Thyroid gland (tissue), 4 donors: ENCODE results near the gene DNAH9. TPM values are rescaled to one million over a fixed set of nuclear protein-coding genes. Genes with fewer than 3 reads are reported as not detected.

Source experiments
- DNase-seq, 2 donors: peaks; one replicate each; pipeline ENCODE4 v3.0.0-alpha.2; 2019
- H3K27ac ChIP-seq, 3 donors: fragments of 200-600 bp; sonication (generic); 1 replicate in 2 of 3; 2 replicates in 1 of 3; pipeline ENCODE4 v1.5.1; 2016 to 2019; ENCODE audit warnings: mild to moderate bottlenecking in 1 of 3, moderate library complexity in 1 of 3
- H3K27me3 ChIP-seq: fragments of 200-600 bp; sonication (generic); one replicate; pipeline ENCODE4 v1.5.1; 2019
- H3K36me3 ChIP-seq, 2 donors: fragments of 200-600 bp; sonication (generic); one replicate each; pipeline ENCODE4 v1.5.1; 2016 to 2019
- H3K4me1 ChIP-seq, 2 donors: fragments of 200-600 bp; sonication (generic); one replicate each; pipeline ENCODE4 v1.5.1; 2017 to 2019
- H3K4me3 ChIP-seq, 3 donors: fragments of 200-600 bp; sonication (generic); replicated peaks in 1 of 3; 1 replicate in 2 of 3; 2 replicates in 1 of 3; pipeline ENCODE4 v1.5.1; 2016; ENCODE audit warnings: mild to moderate bottlenecking in 1 of 3
- H3K9me3 ChIP-seq: fragments of 200-600 bp; sonication (generic); one replicate; pipeline ENCODE4 v1.5.1; 2017
- CTCF ChIP-seq, 6 experiments: fragments of 200-600 bp in 3 of 6; fragments of 450-650 bp in 3 of 6; sonication (generic) in 3 of 6; IDR thresholded peaks; one replicate each; pipeline ENCODE4 v1.5.1; 2016 to 2019; ENCODE audit warnings: antibody characterized with exemption in 6 of 6, mild to moderate bottlenecking in 2 of 6, inconsistent platforms in 1 of 6, moderate library complexity in 1 of 6
- POLR2A ChIP-seq, 2 donors: fragments of 450-650 bp; IDR thresholded peaks; one replicate each; pipeline ENCODE4 v1.6.1; 2017; ENCODE audit warnings: antibody characterized with exemption in 2 of 2, mild to moderate bottlenecking in 2 of 2, moderate library complexity in 1 of 2
- WGBS, 2 donors: methylation state at CpG; one replicate each; pipeline ENCODE4 v1.1.5; 2017; 5-methylcytosine and 5-hydroxymethylcytosine counted together
- intact Hi-C: fragments of 100-400 bp; cut with DNase I; formaldehyde crosslinking; loops from one replicate; pipeline ENCODE4 v1.15.1; 2023
- total RNA-seq, 4 donors: library from RNA; depleted of rRNA; stranded (reverse); fragments of >200 nt; gene quantifications; one replicate each; pipeline ENCODE4 v1.2.3, GENCODE V29; 2016

DNAH9 gene
- total RNA-seq, 4 donors from 2014 or later = under 0.01 to 4.3 (median 2.3) TPM

DNA sequence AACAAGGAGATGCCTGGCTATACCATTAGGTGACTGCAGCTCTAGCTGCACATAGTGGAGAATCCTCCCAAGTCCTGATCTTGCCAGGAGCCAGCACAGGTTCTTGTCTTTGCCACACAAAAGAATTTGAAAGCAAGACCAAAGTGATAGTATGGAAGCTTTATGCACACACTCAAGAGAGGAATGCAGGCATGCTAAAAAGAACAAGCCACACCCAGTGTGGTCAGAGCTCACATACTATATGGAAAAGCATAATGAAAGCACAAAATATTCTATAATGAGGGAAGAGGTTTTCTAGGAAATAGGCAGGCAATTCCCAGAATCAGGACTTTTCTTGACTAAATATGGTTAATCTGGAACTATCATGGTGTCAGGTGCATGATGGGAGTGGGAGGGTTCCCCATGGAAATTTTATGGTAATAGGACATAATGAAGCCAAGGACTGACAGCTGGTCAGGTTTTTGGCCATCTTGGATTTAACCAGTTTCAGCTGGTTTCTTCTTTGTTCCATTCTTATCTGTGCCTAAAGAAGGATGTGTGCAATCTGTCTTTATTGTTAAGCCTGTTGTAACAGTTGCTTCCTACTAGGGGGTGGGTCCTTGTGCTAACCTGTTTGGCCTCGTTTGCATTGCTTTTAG, 227.4 kb downstream of the DNAH9 start:
- no peak for DNase-seq
- WGBS, 2 donors = 55 to 68% methylated on average over 1 of the region's 1 CpG
- Histone ChIP-seq H3K36me3 (no peaks in the 10 kb centered on the region), H3K27ac (no peak overlapping the region), H3K27me3 (no peaks in the 10 kb centered on the region), H3K4me3 (no peak overlapping the region), H3K4me1 (no peaks in the 10 kb centered on the region), H3K9me3 (no peaks in the 10 kb centered on the region)
- TF ChIP-seq POLR2A (IDR thresholded peaks at IDR 0.05) = no peak
- no peak for TF ChIP-seq CTCF (IDR thresholded peaks at IDR 0.05)
- intact Hi-C loops = no loop called here

DNA sequence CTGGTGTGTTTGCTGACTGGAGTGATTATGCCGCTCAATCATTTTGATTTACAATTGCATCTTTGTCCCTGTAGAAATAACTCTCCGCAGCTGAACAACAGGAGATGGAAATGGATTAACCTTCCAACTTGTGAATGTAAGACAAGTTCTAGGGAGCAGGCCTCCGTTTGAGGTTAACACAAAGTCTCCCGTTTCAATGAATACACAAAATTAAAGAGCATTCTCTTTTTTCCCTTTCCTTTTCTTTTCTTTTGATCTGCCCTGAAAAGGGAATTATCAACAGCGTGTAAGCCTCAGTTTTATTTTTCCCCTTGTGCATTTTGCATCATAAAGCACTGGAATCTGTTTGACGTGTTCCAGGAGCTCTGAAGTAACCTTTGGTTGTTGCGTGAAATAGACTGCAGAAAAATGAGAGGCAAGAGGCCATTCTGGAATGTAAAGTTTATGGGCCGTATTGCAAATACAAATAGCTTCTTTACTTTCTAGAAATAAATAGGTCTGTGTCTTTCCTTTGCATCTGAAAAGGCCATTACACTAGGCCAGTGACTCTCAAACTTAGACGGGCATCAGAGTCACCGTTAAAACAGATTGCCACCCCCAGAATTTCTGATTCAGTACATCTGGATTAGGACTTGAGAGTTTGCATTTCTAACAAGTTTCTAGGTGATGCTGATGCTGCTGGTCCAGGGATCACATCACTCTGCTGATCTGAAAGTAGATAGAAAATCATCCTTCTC, 234.3 kb downstream of the DNAH9 start:
- no peaks in the 10 kb centered on the region for H3K27me3 ChIP-seq
- H3K9me3 ChIP-seq = no peaks in the 10 kb centered on the region
- H3K27ac ChIP-seq = no peak overlapping the region
- no peak for DNase-seq
- no peaks in the 10 kb centered on the region for H3K4me1 ChIP-seq
- H3K36me3 ChIP-seq = no peaks in the 10 kb centered on the region
- H3K4me3 ChIP-seq = no peak overlapping the region
- TF ChIP-seq CTCF (IDR thresholded peaks at IDR 0.05) (no peak), POLR2A (IDR thresholded peaks at IDR 0.05) (no peak)
- intact Hi-C loops = no loop called here
- 82 to 85% methylated on average over 10 of the region's 10 CpGs for WGBS, 2 donors

DNA sequence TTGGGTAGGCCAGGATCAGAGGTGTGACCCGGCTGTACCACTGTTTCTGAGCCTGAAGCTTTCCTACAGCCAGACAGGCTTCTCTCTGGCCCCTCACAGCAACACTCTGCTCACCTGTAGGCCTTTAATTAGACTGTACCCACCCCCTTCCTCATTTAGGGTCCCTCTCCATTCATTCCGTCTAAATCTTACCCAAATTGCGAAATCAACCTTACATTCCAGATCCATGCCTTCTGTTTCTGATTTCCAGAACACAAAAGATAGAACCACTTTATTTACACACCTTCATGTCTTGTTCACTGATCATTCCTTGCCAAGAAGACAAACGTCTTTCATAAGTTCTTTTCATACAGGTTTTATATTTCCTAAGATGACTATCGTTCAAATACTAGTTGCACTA, 238.2 kb downstream of the DNAH9 start:
- H3K36me3 ChIP-seq = no peaks in the 10 kb centered on the region
- no peak overlapping the region for H3K27ac ChIP-seq
- 86 to 88% methylated on average over 5 of the region's 5 CpGs for WGBS, 2 donors
- no peak for TF ChIP-seq POLR2A (IDR thresholded peaks at IDR 0.05)
- TF ChIP-seq CTCF (IDR thresholded peaks at IDR 0.05) = no peak
- no peak for DNase-seq
- peaks cover 0 to 4% of the 10 kb centered on the region in 2 donors for H3K4me1 ChIP-seq
- no peak overlapping the region for H3K4me3 ChIP-seq
- H3K27me3 ChIP-seq = no peaks in the 10 kb centered on the region
- intact Hi-C loops = no loop called here
- no peaks in the 10 kb centered on the region for H3K9me3 ChIP-seq

- intact Hi-C loops = no loop called here
Observed at GRCh38 chr17:11840052-11840451, 241.8 kb downstream of the DNAH9 start.

More at GRCh38 chr17:11840052-11840451, 241.8 kb downstream of the DNAH9 start:
- TF ChIP-seq CTCF (IDR thresholded peaks at IDR 0.05) = no peak
- no peak for TF ChIP-seq POLR2A (IDR thresholded peaks at IDR 0.05)
- DNase-seq = no peak
- Histone ChIP-seq H3K4me1 (peaks cover 0 to 4% of the 10 kb centered on the region in 2 donors), H3K27me3 (no peaks in the 10 kb centered on the region), H3K27ac (no peak overlapping the region), H3K4me3 (no peak overlapping the region), H3K9me3 (no peaks in the 10 kb centered on the region), H3K36me3 (no peaks in the 10 kb centered on the region)
- WGBS, 2 donors = 93% methylated on average over 2 of the region's 2 CpGs
